Loucy (cell line): ENCODE data around the gene GRID2.

Source experiments
- H2AFZ ChIP-seq: fragments of 200-600 bp; sonication (generic); 2 replicates; pipeline ENCODE4 v1.6.0; 2016; ENCODE audit warnings: antibody characterized with exemption, mild to moderate bottlenecking, low read length, moderate library complexity
- H3F3A ChIP-seq: fragments of 200-600 bp; 2 replicates; pipeline ENCODE4 v1.6.0; 2016; ENCODE audit warnings: antibody characterized with exemption, low read depth, mild to moderate bottlenecking
- H3K27me3 ChIP-seq: fragments of 200-600 bp; sonication (generic); 2 replicates; pipeline ENCODE4 v1.6.1; 2014; ENCODE audit warnings: low read length, mild to moderate bottlenecking; ENCODE audit not compliant: insufficient read depth, poor library complexity, severe bottlenecking
- H3K36me3 ChIP-seq: fragments of 200-600 bp; sonication (generic); 2 replicates; pipeline ENCODE4 v1.6.1; 2016; ENCODE audit warnings: low read length; ENCODE audit not compliant: insufficient read depth
- H3K4me1 ChIP-seq: fragments of 200-600 bp; sonication (generic); 2 replicates; pipeline ENCODE4 v1.5.1; 2014; ENCODE audit warnings: low read length, mild to moderate bottlenecking; ENCODE audit not compliant: insufficient read depth, poor library complexity, severe bottlenecking
- H3K4me2 ChIP-seq: fragments of 200-600 bp; sonication (generic); 2 replicates; pipeline ENCODE4 v1.6.0; 2014; ENCODE audit warnings: antibody characterized with exemption, low read length, low read depth, mild to moderate bottlenecking; ENCODE audit not compliant: poor library complexity, severe bottlenecking
- H3K4me3 ChIP-seq: fragments of 200-600 bp; sonication (generic); 2 replicates; pipeline ENCODE4 v1.5.1; 2014; ENCODE audit warnings: low read length, mild to moderate bottlenecking, mixed read lengths; ENCODE audit not compliant: poor library complexity, severe bottlenecking
- H3K79me2 ChIP-seq: fragments of 200-600 bp; sonication (generic); 2 replicates; pipeline ENCODE4 v1.6.1; 2014; ENCODE audit warnings: low read length; ENCODE audit not compliant: insufficient read depth
- H3K9ac ChIP-seq: fragments of 200-600 bp; sonication (generic); 2 replicates; pipeline ENCODE4 v1.6.0; 2014; ENCODE audit warnings: mild to moderate bottlenecking, low read depth, low read length, moderate library complexity; ENCODE audit not compliant: poor library complexity, severe bottlenecking
- H3K9me2 ChIP-seq: fragments of 200-600 bp; sonication (generic); replicated peaks from 2 replicates; pipeline ENCODE4 v1.6.1; 2016; ENCODE audit warnings: low read depth, low read length, mixed read lengths
- H3K9me3 ChIP-seq: fragments of 200-600 bp; sonication (generic); 2 replicates; pipeline ENCODE4 v1.6.1; 2014; ENCODE audit warnings: mild to moderate bottlenecking, antibody characterized with exemption, low read length, low read depth; ENCODE audit not compliant: insufficient read depth
- H4K20me1 ChIP-seq: fragments of 200-600 bp; sonication (generic); 2 replicates; pipeline ENCODE4 v1.6.0; 2014; ENCODE audit warnings: antibody characterized with exemption, low read length, mild to moderate bottlenecking; ENCODE audit not compliant: insufficient read depth, poor library complexity, severe bottlenecking
- EZH2phosphoT487 ChIP-seq: fragments of 200-600 bp; IDR thresholded peaks from 2 replicates; pipeline ENCODE4 v1.6.1; 2018; ENCODE audit warnings: antibody characterized with exemption, mild to moderate bottlenecking, moderate library complexity, borderline replicate concordance
- TF ChIP-seq, protein P1 (sequence below): fragments of 200-600 bp; sonication (generic); conservative IDR thresholded peaks from 2 replicates; pipeline ENCODE4 v1.5.1; 2014; ENCODE audit warnings: mild to moderate bottlenecking, antibody characterized with exemption, low read length

Gene GRID2

GRCh38 chr4:93053140-93053539 is 749.4 kb downstream of the GRID2 start:
- Histone ChIP-seq H3K4me1 (no peaks in the 10 kb centered on the region), H3F3A (no peaks in the 10 kb centered on the region), H3K9ac (no peak overlapping the region), H2AFZ (no peak overlapping the region), H3K4me2 (no peak overlapping the region), H3K4me3 (no peak overlapping the region), H3K9me2 (no peaks in the 10 kb centered on the region), H3K36me3 (no peaks in the 10 kb centered on the region), H3K27me3 (no peaks in the 10 kb centered on the region), H3K9me3 (no peaks in the 10 kb centered on the region), H4K20me1 (no peaks in the 10 kb centered on the region), H3K79me2 (no peaks in the 10 kb centered on the region)
- TF ChIP-seq, protein P1, sequence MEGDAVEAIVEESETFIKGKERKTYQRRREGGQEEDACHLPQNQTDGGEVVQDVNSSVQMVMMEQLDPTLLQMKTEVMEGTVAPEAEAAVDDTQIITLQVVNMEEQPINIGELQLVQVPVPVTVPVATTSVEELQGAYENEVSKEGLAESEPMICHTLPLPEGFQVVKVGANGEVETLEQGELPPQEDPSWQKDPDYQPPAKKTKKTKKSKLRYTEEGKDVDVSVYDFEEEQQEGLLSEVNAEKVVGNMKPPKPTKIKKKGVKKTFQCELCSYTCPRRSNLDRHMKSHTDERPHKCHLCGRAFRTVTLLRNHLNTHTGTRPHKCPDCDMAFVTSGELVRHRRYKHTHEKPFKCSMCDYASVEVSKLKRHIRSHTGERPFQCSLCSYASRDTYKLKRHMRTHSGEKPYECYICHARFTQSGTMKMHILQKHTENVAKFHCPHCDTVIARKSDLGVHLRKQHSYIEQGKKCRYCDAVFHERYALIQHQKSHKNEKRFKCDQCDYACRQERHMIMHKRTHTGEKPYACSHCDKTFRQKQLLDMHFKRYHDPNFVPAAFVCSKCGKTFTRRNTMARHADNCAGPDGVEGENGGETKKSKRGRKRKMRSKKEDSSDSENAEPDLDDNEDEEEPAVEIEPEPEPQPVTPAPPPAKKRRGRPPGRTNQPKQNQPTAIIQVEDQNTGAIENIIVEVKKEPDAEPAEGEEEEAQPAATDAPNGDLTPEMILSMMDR, result no peak
- TF ChIP-seq EZH2phosphoT487, result no peak

DNA sequence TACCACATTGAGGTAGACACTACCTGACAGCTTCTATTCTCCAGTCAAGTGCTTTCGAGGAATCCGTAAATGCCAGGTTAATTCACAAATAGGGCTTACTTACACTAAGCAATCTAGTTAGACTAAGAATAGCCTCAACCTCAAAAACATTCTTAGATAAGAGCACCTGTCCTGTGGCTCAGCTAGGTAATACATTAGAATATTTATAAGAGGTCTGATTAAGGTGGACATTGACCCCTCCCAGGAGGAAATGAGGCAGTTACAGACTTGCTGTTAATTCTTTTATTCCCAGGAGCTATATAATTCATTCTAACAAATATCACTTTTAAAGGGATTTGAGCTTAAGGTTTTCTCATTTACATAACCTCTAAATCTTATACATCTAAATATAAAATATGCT is 758.1 kb downstream of the GRID2 start:
- Histone ChIP-seq H3K27me3 (no peaks in the 10 kb centered on the region), H2AFZ (no peak overlapping the region), H3K36me3 (no peaks in the 10 kb centered on the region), H3K4me3 (no peak overlapping the region), H4K20me1 (no peaks in the 10 kb centered on the region), H3K9me3 (no peaks in the 10 kb centered on the region), H3K4me1 (no peaks in the 10 kb centered on the region), H3K79me2 (no peaks in the 10 kb centered on the region), H3K4me2 (no peak overlapping the region), H3K9me2 (no peaks in the 10 kb centered on the region), H3K9ac (no peak overlapping the region), H3F3A (no peaks in the 10 kb centered on the region)
- TF ChIP-seq EZH2phosphoT487, result no peak
- TF ChIP-seq, protein P1, result no peak

GRCh38 chr4:93063325-93063724 is 759.6 kb downstream of the GRID2 start:
- Histone ChIP-seq H3K4me1 (no peaks in the 10 kb centered on the region), H3K9ac (no peak overlapping the region), H4K20me1 (no peaks in the 10 kb centered on the region), H3K9me2 (no peaks in the 10 kb centered on the region), H2AFZ (no peak overlapping the region), H3K9me3 (no peaks in the 10 kb centered on the region), H3K36me3 (no peaks in the 10 kb centered on the region), H3K27me3 (no peaks in the 10 kb centered on the region), H3K4me2 (no peak overlapping the region), H3K79me2 (no peaks in the 10 kb centered on the region), H3F3A (no peaks in the 10 kb centered on the region), H3K4me3 (no peak overlapping the region)
- TF ChIP-seq EZH2phosphoT487, result no peak
- TF ChIP-seq, protein P1, result no peak
